Measurements from ENCODE around the gene ALKBH5. TPM values are rescaled to one million over a fixed set of nuclear protein-coding genes. Genes with fewer than 3 reads are reported as not detected.

The ALKBH5 gene
- total and polyA plus RNA-seq, 9 of the 15 experiments (the other 6 are each of a cell fraction or from before 2014, with no cell fraction given) = 11.4 to 70.0 (median 47.4) TPM

GRCh38 chr17:18140648-18141047 is 43.0 kb upstream of the ALKBH5 start:
- H3K79me2 ChIP-seq (ENCODE audit: control insufficient read depth, insufficient read depth, low read length) = no peaks in the 10 kb centered on the region
- H3K4me1 ChIP-seq (replicated peaks in 1 of 2; ENCODE audit: control insufficient read depth in 2 of 2, insufficient read depth in 2 of 2, low read length in 2 of 2) = peaks cover 0 to 20% of the 10 kb centered on the region in 2 experiments; a peak in 3 of 5 replicates
- no peaks in the 10 kb centered on the region for H3K27me3 ChIP-seq (ENCODE audit: control insufficient read depth in 2 of 2, insufficient read depth in 2 of 2, low read length in 2 of 2)
- H3K9me3 ChIP-seq (replicated peaks; ENCODE audit: control insufficient read depth, insufficient read depth, low read depth, low read length) = no peaks in the 10 kb centered on the region
- DNase-seq (ENCODE audit: extremely low read depth in 1 of 4, low spot score in 3 of 4) (no peak), ATAC-seq (no peak), FAIRE-seq (no peak)
- H3K4me2 ChIP-seq (ENCODE audit: insufficient read depth, low read length) = no peak overlapping the region
- H3K36me3 ChIP-seq (ENCODE audit: control insufficient read depth, insufficient read depth, low read length) = no peaks in the 10 kb centered on the region
- peak overlapping the region in 1 of 2 experiments; percentile 22; a peak in 1 of 4 replicates for H3K9ac ChIP-seq (ENCODE audit: insufficient read depth in 1 of 2, low read depth in 2 of 2, low read length in 2 of 2)
- WGBS (ENCODE audit: insufficient coverage, low coverage, missing lambda C conversion rate) = no CpG with 5 or more reads among the region's 3 CpGs
- H3K9me1 ChIP-seq (ENCODE audit: control insufficient read depth, insufficient read depth, low read length) = no peaks in the 10 kb centered on the region
- no TSS peak for BruUV-seq (replicated peaks)
- intact Hi-C loops (cut with micrococcal nuclease) (loop anchor here (2.0 to 10.0 kb wide), 2 partner anchors 46 to 184 kb away; no protein-coding TSS in a partner anchor), in situ Hi-C loops (cut with MboI) (no loop called here)
- peaks cover 4% of the 10 kb centered on the region; the same call in 1 of the 2 replicates for H4K20me1 ChIP-seq (replicated peaks; ENCODE audit: control insufficient read depth, insufficient read depth, low read length)
- CTCF ChIA-PET (ENCODE audit: low intra/inter-chr PET ratio) = interaction anchor here (1.0 kb wide), 2 partner anchors 45 to 90 kb away, joined by 4 read pairs; no protein-coding TSS in a partner anchor
- POLR2A ChIA-PET = interaction anchor here (0.7 to 0.9 kb wide), 2 partner anchors 42 to 51 kb away, joined by 3 to 6 read pairs; no protein-coding TSS in a partner anchor
- H3K27ac ChIP-seq (ENCODE audit: extremely low read depth, low read depth, low read length) = no peak overlapping the region
- no peak overlapping the region for H2AFZ ChIP-seq (ENCODE audit: low read depth, low read length)
- no peak overlapping the region for H3K4me3 ChIP-seq
- no peak for TF ChIP-seq PTTG1 (tag; IDR thresholded peaks at IDR 0.05; ENCODE audit: low read depth)
- TF ChIP-seq ZNF263 (CRISPR knock-in tag; IDR thresholded peaks at IDR 0.05; ENCODE audit: borderline replicate concordance) = no peak
- no peak for TF ChIP-seq PCBP2 (IDR thresholded peaks at IDR 0.05; ENCODE audit: low read depth, low read length, poor library complexity, severe bottlenecking)
- no peak for TF ChIP-seq NFXL1 (CRISPR knock-in tag; IDR thresholded peaks at IDR 0.05)
- no peak for TF ChIP-seq XRCC4 (IDR thresholded peaks at IDR 0.05; ENCODE audit: extremely low read depth, insufficient read depth, insufficient read length)
- no peak for TF ChIP-seq HNRNPUL1 (IDR thresholded peaks at IDR 0.05; ENCODE audit: low read length)
- TF ChIP-seq KAT2B (IDR thresholded peaks at IDR 0.05; ENCODE audit: low read depth, low read length) = no peak
- TF ChIP-seq HMG20A (CRISPR knock-in tag; conservative IDR thresholded peaks at IDR 0.05) = no peak
- no peak for TF ChIP-seq NELFE (IDR thresholded peaks at IDR 0.05; ENCODE audit: insufficient read depth, insufficient read length)
- TF ChIP-seq NBN (IDR thresholded peaks at IDR 0.05; ENCODE audit: low read depth) = no peak
- no peak for TF ChIP-seq ZNF639 (CRISPR knock-in tag; conservative IDR thresholded peaks at IDR 0.05 in 1 of 2, IDR thresholded peaks at IDR 0.05 in 1 of 2)
- no peak for TF ChIP-seq ZNF586 (CRISPR knock-in tag; conservative IDR thresholded peaks at IDR 0.05)
- TF ChIP-seq NR3C1 (CRISPR knock-in tag; IDR thresholded peaks at IDR 0.05) = no peak
- TF ChIP-seq KAT7 (CRISPR knock-in tag; IDR thresholded peaks at IDR 0.05; ENCODE audit: borderline replicate concordance) = no peak
- TF ChIP-seq RFX1 (IDR thresholded peaks at IDR 0.05) = no peak
